PFSK-1 (cell line): ENCODE results near the gene VPS13D.

Experiments
- FOXP2 ChIP-seq: optimal IDR thresholded peaks from 2 replicates; pipeline ENCODE3; 2011; ENCODE audit warnings: borderline replicate concordance, control low read depth, inconsistent platforms; ENCODE audit not compliant: insufficient read depth; ENCODE audit errors: extremely low read length, extremely low read depth
- POLR2AphosphoS5 ChIP-seq: IDR thresholded peaks from 2 replicates; pipeline ENCODE4 v1.6.1; 2012; ENCODE audit warnings: low read depth, mild to moderate bottlenecking, control low read depth, low read length, moderate library complexity
- SIN3A ChIP-seq: IDR thresholded peaks from 2 replicates; pipeline ENCODE4 v1.6.1; 2012; ENCODE audit warnings: mild to moderate bottlenecking, low read length, moderate library complexity, borderline replicate concordance; ENCODE audit not compliant: insufficient read depth
- TAF1 ChIP-seq: IDR thresholded peaks from 2 replicates; pipeline ENCODE4 v1.6.1; 2012; ENCODE audit warnings: low read length, control low read depth, borderline replicate concordance; ENCODE audit not compliant: insufficient read depth
- TF ChIP-seq, protein P1 (sequence below), 2 experiments: IDR thresholded peaks; 2 replicates each; pipeline versions ENCODE4 v1.6.1 to v1.8.0; 2011 to 2012; ENCODE audit warnings: low read depth in 2 of 2, low read length in 2 of 2, control low read depth in 1 of 2, inconsistent platforms in 1 of 2, mild to moderate bottlenecking in 1 of 2, moderate library complexity in 1 of 2; ENCODE audit not compliant: insufficient read depth in 1 of 2

VPS13D gene

DNA sequence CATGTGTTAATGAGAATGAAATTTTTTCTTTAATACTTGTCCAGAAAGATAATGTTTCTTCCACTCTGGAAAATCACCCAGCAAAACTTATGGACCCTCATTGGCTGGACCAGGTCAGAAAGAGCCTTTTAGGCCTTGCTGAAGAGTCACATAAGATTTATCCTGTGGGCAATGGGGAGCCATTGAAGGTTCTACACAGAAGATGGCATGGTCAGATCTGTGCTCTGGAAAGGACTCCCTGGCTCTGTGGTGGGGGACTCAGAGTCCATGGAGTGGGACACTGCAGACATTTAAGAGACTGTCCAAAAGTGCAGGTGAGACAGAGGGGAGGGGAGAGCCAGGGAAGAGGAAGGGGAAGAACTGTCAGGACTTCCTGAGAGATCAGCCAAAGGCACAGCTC, 321.8 kb downstream of the VPS13D start:
- TF ChIP-seq, protein P1, sequence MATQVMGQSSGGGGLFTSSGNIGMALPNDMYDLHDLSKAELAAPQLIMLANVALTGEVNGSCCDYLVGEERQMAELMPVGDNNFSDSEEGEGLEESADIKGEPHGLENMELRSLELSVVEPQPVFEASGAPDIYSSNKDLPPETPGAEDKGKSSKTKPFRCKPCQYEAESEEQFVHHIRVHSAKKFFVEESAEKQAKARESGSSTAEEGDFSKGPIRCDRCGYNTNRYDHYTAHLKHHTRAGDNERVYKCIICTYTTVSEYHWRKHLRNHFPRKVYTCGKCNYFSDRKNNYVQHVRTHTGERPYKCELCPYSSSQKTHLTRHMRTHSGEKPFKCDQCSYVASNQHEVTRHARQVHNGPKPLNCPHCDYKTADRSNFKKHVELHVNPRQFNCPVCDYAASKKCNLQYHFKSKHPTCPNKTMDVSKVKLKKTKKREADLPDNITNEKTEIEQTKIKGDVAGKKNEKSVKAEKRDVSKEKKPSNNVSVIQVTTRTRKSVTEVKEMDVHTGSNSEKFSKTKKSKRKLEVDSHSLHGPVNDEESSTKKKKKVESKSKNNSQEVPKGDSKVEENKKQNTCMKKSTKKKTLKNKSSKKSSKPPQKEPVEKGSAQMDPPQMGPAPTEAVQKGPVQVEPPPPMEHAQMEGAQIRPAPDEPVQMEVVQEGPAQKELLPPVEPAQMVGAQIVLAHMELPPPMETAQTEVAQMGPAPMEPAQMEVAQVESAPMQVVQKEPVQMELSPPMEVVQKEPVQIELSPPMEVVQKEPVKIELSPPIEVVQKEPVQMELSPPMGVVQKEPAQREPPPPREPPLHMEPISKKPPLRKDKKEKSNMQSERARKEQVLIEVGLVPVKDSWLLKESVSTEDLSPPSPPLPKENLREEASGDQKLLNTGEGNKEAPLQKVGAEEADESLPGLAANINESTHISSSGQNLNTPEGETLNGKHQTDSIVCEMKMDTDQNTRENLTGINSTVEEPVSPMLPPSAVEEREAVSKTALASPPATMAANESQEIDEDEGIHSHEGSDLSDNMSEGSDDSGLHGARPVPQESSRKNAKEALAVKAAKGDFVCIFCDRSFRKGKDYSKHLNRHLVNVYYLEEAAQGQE (IDR thresholded peaks at IDR 0.05; ENCODE audit: insufficient read depth in 1 of 2, low read depth in 2 of 2, low read length in 2 of 2) = no peak
- TF ChIP-seq FOXP2 (no peak), POLR2AphosphoS5 (no peak), SIN3A (no peak), TAF1 (no peak)

DNA sequence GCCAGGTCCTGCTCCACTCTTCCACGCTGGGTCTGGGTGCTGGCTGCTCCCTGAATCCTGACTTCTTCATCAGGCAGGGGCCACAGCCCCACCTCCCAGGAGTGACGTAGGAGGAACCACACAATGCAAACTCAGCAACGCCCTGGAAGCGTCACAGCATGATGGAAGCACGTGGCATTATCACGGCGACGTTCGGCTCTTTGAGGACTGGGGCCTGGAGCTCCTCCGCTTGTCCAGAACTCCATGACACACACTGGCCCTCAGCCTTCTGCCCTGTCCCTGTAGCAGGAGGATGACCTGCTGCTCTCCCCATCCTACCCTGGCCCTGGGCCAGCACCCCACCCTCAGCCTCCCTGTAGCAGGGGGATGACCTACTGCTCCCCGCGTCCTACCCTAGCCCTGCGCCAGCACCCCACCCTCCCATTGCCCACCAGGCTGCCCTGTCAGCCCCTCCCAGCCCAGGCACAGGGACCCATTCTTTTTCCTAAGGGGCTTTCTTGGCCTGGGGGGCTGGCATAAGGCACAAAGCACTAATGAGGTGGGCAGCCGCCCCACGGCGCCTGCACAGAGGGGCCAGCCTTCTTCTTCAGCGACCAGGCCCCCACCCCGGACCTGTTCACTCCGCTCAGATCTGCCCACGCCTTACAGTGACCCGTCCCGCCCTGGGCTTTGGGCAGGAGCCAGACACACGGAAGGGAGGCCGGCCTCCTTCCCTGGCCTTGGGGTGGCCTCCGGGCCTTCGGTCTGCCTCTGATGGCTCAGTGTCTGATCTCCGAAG, 322.5 kb downstream of the VPS13D start:
- TF ChIP-seq, protein P1 (IDR thresholded peaks at IDR 0.05; ENCODE audit: insufficient read depth in 1 of 2, low read depth in 2 of 2, low read length in 2 of 2) = no peak
- TF ChIP-seq FOXP2 = no peak
- no peak for TF ChIP-seq POLR2AphosphoS5
- TF ChIP-seq TAF1 = no peak
- no peak for TF ChIP-seq SIN3A

DNA sequence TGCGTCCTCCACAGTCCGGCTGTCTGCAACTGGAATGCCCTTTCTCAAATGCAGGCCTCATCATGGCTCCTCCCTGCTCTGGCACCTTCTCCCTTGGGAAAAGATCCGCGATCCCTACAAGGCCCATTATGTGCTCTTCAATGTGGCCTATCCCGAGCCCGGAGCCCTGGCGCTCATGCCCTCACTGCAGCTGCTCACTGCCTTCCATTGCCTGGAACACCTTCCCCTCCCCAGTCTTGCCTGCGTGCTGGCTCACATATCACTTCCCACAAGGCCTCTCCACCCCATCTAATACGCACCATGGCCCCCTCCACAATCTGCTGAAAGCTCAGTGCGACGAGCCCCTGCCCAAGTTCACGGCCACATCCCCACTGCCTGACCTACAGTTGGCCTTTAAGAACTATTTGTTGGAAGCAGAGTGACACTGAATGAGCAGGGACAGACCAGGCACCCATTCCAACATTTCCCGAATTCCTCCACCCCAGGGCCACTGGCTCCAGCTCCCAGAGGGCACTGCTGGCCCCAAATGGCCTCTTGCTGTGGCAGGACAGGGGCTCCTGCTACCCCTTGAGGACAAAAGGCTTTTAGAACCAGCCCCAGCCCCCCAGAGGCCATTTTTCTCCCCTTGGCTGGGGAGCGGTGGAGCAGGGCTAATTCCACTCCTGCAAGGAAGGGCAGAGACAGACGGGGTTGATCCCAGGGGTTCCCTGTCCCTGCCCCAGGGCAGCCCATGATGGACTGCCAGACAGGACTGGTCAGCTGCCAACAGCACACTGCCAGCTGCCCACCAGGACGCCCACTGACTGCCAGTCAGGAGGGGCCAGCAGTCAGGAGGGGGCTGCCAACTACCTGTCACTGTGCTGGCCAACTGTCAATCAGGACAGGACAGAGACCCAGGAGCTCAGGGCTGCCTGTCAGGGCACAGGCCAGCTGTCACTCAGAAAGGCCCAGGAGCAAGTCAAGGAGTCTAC, 323.4 kb downstream of the VPS13D start:
- TF ChIP-seq, protein P1 (IDR thresholded peaks at IDR 0.05; ENCODE audit: insufficient read depth in 1 of 2, low read depth in 2 of 2, low read length in 2 of 2) = no peak
- no peak for TF ChIP-seq SIN3A
- no peak for TF ChIP-seq TAF1
- no peak for TF ChIP-seq FOXP2
- no peak for TF ChIP-seq POLR2AphosphoS5

DNA sequence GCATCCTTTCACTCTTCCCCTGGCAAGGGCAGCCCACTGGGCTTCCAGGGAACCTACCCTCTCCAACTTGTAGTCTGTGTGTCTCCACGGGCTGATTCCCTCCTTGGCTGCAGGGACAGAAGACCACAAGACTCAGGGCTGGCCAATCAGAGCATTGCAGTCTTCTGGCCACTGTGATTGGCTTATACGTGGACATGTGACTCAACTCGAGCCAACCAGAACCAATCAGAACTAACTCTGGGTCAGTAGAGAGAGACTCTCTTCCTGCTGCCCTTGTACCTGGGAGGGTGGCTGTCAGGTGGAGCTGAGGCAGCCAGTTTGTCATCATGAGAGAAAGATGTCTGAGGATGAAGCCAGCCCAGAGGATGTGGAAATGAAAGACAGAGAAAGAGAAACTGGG, 324.1 kb downstream of the VPS13D start:
- TF ChIP-seq SIN3A (no peak), FOXP2 (no peak), TAF1 (no peak), POLR2AphosphoS5 (no peak)
- TF ChIP-seq, protein P1 (IDR thresholded peaks at IDR 0.05; ENCODE audit: insufficient read depth in 1 of 2, low read depth in 2 of 2, low read length in 2 of 2) = no peak
